SK-N-SH treated with all-trans-retinoic acid at 6 μM for 48 hours (cell line): ENCODE results near the gene SCLT1.
A peak's percentile ranks its signal among the peaks of the same experiment; 100 is the strongest.

Source experiments
- ARNTL ChIP-seq: fragments of 450-650 bp; formaldehyde crosslinking; IDR thresholded peaks from 2 replicates; pipeline ENCODE4 v1.5.0; 2020; ENCODE audit warnings: low read depth, mild to moderate bottlenecking, moderate library complexity, borderline replicate concordance
- CREB5 ChIP-seq: fragments of 250-450 bp; sonication (Bioruptor Pico); IDR thresholded peaks from 2 replicates; pipeline ENCODE4 v1.5.1; 2020; ENCODE audit warnings: low read depth, mild to moderate bottlenecking, moderate library complexity
- CSRNP3 ChIP-seq: fragments of 250-450 bp; sonication (Bioruptor Pico); IDR thresholded peaks from 2 replicates; pipeline ENCODE4 v1.5.1; 2021; ENCODE audit warnings: mild to moderate bottlenecking, moderate library complexity
- ISL1 ChIP-seq: fragments of 250-450 bp; sonication (Bioruptor Pico); IDR thresholded peaks from 2 replicates; pipeline ENCODE4 v2.1.2; 2022; ENCODE audit warnings: mild to moderate bottlenecking, moderate library complexity
- SNAI2 ChIP-seq: fragments of 250-450 bp; sonication (Bioruptor Pico); IDR thresholded peaks from 2 replicates; pipeline ENCODE4 v1.5.0; 2020; ENCODE audit warnings: mild to moderate bottlenecking, moderate library complexity
- TCF4 ChIP-seq: fragments of 250-450 bp; sonication (Bioruptor Pico); IDR thresholded peaks from 2 replicates; pipeline ENCODE4 v1.8.0; 2021; ENCODE audit warnings: mild to moderate bottlenecking, moderate library complexity, borderline replicate concordance
- TOX ChIP-seq: fragments of 250-450 bp; sonication (Bioruptor Pico); IDR thresholded peaks from 2 replicates; pipeline ENCODE4 v1.8.0; 2021; ENCODE audit warnings: mild to moderate bottlenecking, moderate library complexity, borderline replicate concordance
- ZC3H10 ChIP-seq: fragments of 250-450 bp; sonication (Bioruptor Pico); IDR thresholded peaks from 2 replicates; pipeline ENCODE4 v1.5.1; 2021; ENCODE audit warnings: mild to moderate bottlenecking, moderate library complexity
- ZFP3 ChIP-seq: fragments of 250-450 bp; sonication (Bioruptor Pico); IDR thresholded peaks from 2 replicates; pipeline ENCODE4 v1.5.0; 2020; ENCODE audit warnings: mild to moderate bottlenecking, moderate library complexity
- ZFP30 ChIP-seq: fragments of 450-650 bp; formaldehyde crosslinking; IDR thresholded peaks from 2 replicates; pipeline ENCODE4 v1.5.0; 2022; ENCODE audit warnings: mild to moderate bottlenecking, moderate library complexity
- ZNF565 ChIP-seq: fragments of 450-650 bp; formaldehyde crosslinking; conservative IDR thresholded peaks from 2 replicates; pipeline ENCODE4 v1.5.0; 2020; ENCODE audit warnings: low read depth, mild to moderate bottlenecking, moderate library complexity
- ZNF70 ChIP-seq: fragments of 450-650 bp; formaldehyde crosslinking; IDR thresholded peaks from 2 replicates; pipeline ENCODE4 v1.5.0; 2020; ENCODE audit warnings: mild to moderate bottlenecking, moderate library complexity

- TF ChIP-seq CREB5 = no peak
- TF ChIP-seq ARNTL (CRISPR knock-in tag) = no peak
- no peak for TF ChIP-seq CSRNP3 (CRISPR knock-in tag)
- no peak for TF ChIP-seq ZFP30
- no peak for TF ChIP-seq TOX (CRISPR knock-in tag)
- TF ChIP-seq SNAI2 (CRISPR knock-in tag) = no peak
- TF ChIP-seq ISL1 = peak; percentile 53; the same call in 1 of the 2 replicates
- 0 out of 2 replicates have a peak, but pooled peaks have one; percentile 41 for TF ChIP-seq ZC3H10 (CRISPR knock-in tag)
- no peak for TF ChIP-seq TCF4 (CRISPR knock-in tag)
- TF ChIP-seq ZFP3 (CRISPR knock-in tag) = no peak
- TF ChIP-seq ZNF70 = no peak
- TF ChIP-seq ZNF565 (CRISPR knock-in tag) = no peak
These were observed 113.4 kb downstream of the SCLT1 start for GRCh38 chr4:128979934-128980333.
